KBM-7 (cell line): ENCODE measurements around the gene FBXL19.
"Not testable (repeated sequence)": the region's sequence is repeated elsewhere in the genome, so short reads cannot be mapped to it uniquely, and the experiment has no call there.

ENCODE experiments used
- DNase-seq: peaks from one replicate; pipeline ENCODE4 v3.0.0-alpha.2; 2015
- in situ Hi-C: fragments of 300-500 bp; cut with MboI; formaldehyde crosslinking; loops from 2 replicates; pipeline ENCODE4 v1.14.3; 2020; ENCODE audit warnings: low sequenced_read_pairs, low pct_unique_long_range_greater_than_20kb, mixed read lengths

FBXL19 gene

GRCh38 chr16:30939571-30939970 is 16.2 kb downstream of the FBXL19 start:
- DNase-seq, in situ Hi-C loops: not testable (repeated sequence)

- peak; percentile 79 for DNase-seq
- in situ Hi-C loops = no loop called here
Measured at GRCh38 chr16:30941600-30942425, 18.4 kb downstream of the FBXL19 start.

DNA sequence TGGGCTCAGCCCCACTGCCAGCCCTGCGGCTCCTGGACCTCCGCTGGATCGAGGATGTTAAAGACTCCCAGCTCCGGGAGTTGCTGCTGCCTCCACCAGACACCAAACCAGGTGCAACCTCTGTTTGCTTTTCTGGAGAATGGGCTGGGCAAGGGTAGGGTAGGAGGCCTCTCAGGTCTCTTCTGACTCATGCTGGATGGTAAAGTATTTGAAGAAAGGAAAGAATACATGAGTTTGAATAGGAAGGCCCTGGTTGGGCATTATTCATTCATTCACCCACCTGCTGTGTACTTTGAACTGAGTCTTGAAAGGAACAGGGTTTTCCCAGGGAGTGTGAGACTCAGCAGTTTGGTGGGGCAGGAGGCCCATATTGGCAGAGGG is 19.0 kb downstream of the FBXL19 start:
- in situ Hi-C loops = no loop called here

DNA sequence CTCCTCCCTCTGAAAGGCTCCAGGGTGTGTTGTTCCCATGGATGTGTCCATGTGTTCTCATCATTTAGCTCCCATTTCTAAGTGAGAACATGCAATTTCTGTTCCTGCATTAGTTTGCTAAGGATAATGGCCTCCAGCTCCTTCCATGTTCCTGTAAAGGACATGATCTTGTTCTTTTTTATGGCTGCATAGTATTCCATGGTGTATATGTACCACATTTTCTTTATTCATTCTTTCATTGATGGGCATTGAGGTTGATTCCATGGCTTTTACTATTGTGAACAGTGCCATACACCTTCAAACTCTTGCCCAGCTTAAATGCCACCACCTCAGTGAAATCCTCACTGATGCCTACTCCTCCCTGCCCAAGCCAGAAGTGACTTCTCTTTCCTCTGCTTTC is 21.0 kb downstream of the FBXL19 start:
- DNase-seq = no peak
- in situ Hi-C loops = no loop called here

More for the DNA sequence above, 19.0 kb downstream of the FBXL19 start:
- DNase-seq = no peak

GRCh38 chr16:30946671-30947540 is 23.5 kb downstream of the FBXL19 start:
- in situ Hi-C loops = no loop called here
- DNase-seq = no peak

DNA sequence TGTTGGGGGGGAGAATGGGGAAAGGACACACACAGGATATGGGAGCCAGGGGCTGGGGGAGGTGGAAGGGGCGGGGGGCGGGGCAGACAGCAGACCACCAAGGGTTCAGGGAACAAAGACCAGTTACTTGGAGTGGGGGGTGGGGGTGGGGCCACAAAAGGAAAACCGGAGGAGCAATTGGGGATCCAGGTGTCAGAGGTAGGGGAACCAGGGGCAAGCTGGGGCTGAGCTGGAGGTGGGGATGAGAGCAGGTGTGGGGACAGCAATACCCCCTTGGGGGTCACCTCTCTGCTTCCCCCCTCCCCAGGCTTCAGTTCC is 24.1 kb downstream of the FBXL19 start:
- in situ Hi-C loops = no loop called here

DNA sequence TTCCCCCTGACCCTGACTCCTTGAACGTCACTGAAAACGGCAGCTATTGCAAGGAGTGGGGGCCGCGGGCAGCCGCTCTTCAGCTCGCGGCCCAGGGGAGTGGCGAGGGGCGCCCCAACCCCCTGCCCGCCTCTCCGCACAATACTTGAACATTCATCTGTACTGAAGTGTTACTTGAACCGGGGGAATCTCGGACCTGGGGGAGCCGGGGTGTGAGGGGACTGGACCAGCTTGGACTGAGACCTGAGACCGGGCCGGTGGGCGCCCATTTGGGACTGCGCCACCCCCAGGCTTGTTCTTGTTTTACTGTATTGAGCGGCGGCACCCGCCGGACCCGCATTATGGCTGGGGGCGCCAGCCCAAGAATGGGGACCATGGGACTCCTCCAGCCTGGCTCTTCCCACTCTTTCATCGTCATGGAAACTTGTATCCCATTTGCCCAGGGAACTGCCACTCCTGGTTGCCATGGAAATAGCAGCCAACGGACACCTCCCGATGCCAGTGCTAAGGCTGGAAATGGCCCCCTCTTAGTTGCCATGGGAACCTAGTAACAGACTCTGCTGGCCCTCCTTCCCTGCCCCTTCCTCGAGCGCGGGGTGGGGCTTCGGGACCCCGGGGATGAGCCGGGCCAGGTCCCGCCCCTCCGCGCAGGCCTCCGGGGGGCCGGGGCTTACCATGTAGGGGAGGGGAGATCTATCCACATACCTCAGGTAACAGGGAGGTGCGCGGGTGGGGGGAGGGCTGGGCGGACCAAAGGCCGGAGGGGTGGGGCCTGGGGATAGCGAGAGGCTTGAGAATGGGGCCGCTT is 24.7 kb downstream of the FBXL19 start:
- in situ Hi-C loops = no loop called here

More for the DNA sequence above, 24.1 kb downstream of the FBXL19 start:
- no peak for DNase-seq

DNA sequence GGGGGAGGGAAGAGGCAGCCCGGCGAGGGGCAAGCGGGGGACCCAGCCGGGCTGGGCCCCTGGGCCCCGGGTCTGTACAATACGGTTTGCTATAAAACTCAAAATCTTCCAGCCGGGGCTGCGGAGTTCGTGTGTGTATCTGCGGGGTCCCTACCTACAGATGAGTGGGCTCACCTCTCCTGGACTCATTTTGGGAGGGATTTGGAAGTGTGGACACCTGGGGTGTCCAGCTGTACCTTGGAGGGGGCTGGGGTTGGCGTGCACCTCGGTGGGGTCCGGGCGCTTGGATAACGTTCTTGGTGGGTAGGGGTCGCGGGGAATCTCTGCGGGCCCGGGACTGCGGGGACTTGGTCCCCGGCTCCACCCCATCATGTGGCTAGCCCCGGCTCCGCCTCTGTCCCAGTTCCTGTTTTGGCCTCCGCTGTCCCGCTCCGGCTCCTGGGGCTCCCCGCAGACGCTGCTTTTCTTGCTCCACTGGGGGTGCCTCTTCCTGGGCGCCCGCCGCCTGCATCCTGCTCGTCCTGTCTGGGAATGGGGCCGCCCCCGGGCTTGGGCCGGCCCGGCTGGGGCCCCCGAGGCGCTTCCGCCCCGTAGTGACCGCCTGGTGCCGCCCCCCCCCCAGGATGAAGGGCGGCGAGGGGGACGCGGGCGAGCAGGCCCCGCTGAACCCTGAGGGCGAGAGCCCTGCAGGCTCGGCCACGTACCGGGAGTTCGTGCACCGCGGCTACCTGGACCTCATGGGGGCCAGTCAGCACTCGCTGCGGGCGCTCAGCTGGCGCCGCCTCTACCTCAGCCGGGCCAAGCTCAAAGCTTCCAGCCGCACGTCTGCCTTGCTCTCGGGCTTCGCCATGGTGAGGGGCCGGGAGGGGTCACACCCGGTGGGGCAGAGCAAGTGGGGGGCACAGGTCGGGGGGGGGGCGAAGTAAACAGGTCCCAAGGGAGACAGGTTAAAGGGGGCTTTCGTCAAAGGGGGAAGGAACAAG is 25.6 kb downstream of the FBXL19 start, which contains the start of gene ORAI3:
Gene ORAI3 (plus strand): TSS at position 402 of the 983 bp plus-strand sequence. CDS start 222 bp downstream, at position 624.
- in situ Hi-C loops = no loop called here
- peak; percentile 73 for DNase-seq

More for the DNA sequence above, 24.7 kb downstream of the FBXL19 start:
- peak; percentile 52 for DNase-seq

DNA sequence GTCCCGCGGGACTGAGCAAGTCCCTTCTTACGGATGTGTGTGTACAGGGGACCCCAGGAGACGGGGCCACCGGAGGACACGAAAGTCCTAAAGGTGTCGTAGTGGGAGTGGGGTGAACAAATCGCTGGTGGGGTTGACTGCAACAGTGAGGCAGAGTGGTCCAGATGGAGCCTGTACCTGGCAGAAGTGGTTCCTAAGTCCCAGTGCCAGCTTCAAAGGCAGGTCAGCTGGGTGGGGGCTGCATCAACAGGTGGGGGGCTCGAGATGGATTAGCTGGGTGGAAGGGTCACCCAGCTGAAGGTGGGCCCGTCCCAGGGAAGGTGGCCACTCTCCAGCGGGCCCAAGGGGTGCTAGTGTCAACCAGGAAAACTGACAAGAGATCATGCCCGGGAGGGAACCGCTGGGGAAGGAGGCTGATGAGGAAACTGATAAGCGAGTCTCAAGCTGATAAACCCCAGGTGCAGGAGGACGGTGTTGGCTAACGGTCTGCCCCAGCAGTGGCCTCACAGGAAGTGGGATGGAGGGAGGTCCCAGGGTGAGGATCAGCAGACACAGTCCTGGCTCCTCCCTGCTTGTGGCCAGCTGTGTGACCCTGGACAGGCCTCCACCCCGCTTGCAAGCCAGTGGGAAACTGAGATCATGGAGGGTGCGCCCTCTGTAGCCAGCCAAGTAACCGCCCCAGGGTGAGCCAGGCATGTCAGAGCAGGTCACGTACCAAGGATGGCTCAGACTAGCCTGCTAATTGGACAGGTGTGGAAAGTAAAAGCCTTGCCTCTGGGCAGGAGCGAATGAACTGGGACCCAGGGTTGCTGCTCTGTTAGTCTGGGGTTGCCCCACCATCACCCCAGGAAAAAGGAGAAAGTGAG is 26.5 kb downstream of the FBXL19 start:
- peak; percentile 93 for DNase-seq
- in situ Hi-C loops = no loop called here

DNA sequence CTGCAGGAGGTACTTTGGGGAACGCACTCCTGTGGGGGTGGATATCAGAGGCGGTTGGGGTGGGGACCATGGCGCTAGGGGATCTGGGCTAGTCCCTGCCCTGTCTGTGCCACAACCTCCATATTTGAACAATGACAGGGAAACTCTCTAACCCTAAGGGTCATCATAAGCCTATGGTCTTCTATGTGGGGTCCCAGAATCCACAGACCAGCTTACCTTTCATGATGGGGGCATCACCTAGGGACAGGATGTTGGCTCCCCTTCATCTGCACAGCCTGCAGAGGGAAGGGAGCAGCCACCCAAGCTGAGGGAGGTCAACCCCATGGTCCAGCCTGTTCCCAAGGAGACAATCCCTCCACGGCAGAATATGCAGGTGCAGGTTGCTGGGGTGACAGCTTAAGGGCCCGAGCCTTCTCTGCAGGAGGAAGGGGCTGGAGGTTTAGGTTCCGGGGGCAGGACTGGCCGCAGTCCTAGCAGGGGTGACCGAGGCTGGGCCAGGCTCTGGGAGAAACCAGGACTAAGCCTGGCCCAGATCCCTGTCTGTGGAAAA is 27.2 kb downstream of the FBXL19 start:
- in situ Hi-C loops = no loop called here
- no peak for DNase-seq

DNA sequence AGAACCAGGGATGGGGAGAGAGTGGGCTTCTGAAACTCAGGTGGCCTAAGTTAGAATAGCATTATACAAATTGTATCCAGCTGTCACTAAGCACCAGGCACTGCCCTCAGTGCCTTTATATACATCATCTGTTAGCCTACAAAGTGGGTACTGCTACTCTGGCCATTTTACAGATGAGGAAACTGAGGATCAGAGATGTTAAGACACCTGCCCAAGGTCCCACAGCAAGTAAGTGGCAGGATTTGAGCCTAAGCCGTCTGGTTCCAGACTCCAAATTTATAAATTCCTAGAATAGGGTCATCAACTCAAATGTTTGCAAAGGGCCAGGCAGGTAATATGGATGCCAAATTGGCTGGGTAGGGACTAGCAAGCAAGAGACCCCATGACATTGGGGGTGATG is 27.8 kb downstream of the FBXL19 start:
- in situ Hi-C loops = no loop called here
- DNase-seq = no peak

GRCh38 chr16:30951750-30952149 is 28.4 kb downstream of the FBXL19 start:
- in situ Hi-C loops = no loop called here
- DNase-seq = no peak

GRCh38 chr16:30953111-30953510 is 29.7 kb downstream of the FBXL19 start:
- no peak for DNase-seq
- in situ Hi-C loops = no loop called here

DNA sequence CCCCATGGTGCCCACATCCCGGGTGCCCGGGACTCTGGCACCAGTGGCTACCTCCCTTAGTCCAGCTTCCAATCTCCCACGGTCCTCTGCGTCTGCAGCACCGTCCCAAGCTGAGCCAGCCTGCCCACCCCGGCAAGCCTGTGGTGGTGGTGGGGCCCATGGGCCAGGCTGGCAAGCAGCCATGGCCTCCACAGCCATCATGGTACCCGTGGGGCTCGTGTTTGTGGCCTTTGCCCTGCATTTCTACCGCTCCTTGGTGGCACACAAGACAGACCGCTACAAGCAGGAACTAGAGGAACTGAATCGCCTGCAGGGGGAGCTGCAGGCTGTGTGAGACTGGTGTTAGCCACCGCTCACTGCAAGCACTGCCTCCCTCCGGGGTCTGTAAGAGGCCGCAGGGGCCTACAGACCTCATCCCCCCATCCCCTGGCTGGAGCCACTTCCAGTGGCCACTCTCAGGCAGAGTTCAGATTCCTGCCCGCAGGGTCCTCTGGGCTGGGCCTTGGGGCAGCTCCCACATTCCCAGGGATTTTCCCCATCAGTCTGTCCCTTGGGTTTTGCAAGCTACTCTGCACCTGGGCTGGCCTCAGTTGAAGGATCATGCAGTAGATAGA is 30.2 kb downstream of the FBXL19 start:
- DNase-seq = peak; percentile 82

DNA sequence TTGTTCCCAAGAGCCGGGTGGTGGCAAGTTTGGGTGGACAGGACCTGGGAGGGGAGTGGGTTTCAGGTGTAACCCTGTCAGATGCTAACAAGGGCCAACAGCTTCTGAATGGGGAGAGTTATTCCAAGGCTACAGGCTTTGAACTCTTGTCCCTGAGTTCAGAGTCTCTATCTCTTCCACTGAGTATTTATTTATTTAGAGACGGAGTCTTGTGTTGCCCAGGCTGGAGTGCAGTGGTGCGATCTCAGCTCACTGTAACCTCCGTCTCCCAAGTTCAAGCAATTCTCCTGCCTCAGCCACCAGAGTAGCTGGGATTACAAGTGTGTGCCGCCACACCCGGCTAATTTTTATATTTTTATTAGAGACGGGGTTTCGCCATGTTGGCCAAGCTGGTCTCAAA is 31.6 kb downstream of the FBXL19 start:
- DNase-seq = no peak
- in situ Hi-C loops = no loop called here

More for the DNA sequence above, 30.2 kb downstream of the FBXL19 start:
- in situ Hi-C loops = no loop called here

DNA sequence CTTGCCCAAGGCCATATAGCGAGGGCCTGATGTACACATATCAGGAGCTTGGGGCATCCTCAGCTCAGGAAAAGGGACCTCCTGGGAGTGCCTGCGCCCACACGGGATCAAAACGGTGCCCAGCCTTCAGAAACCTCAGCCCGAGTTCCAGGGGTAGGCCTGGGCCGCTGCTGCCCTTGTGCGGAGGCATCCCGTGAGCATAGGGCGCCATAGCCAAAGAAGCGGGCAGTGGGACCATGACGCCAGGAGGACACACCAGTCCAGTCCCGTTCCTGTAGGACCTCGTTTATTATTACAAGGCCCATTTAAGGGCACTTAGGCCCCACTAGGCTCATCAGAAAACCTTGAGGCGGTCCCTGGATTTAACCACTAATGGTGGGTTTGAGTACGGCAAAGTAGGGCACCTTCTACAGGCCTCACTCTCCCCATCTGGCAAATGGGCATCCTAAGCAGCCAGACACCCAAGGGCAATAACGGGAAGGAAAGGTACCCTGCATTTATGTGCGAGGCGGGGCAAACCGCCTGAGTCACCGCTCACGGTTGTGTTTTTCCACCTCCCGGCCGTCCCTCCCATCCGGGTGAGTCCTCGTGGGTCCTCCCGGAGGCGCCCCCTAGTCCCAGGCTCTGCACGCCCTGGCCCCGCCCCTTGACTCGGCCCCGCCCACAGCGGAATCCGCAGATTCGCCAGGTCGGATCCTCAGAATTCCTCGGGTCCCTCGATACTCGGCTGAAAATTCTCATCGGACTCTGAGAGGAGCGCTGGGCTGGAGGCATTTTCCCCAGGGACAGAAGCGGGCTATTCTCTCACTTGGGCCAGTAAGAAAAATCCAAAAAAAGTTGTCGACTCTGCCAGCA is 33.5 kb downstream of the FBXL19 start:
- DNase-seq = peak; percentile 84
- in situ Hi-C loops = no loop called here
